ENCODE results near the gene SPATA19. TPM values are rescaled to one million over a fixed set of nuclear protein-coding genes. Genes with fewer than 3 reads are reported as not detected.

Gene SPATA19
- polyA plus RNA-seq, 1 donor, result not detected

- DNase-seq, result no peak
These were observed 27.9 kb downstream of the SPATA19 start for GRCh38 chr11:133817449-133817848.

GRCh38 chr11:133816146-133816870 lies 29.0 kb downstream of the SPATA19 start:
- DNase-seq, result no peak

- no peak for DNase-seq
These were observed 29.7 kb downstream of the SPATA19 start for GRCh38 chr11:133815636-133816035.

GRCh38 chr11:133814588-133815100 lies 30.7 kb downstream of the SPATA19 start:
- DNase-seq, result no peak

- no peak for DNase-seq
These were observed 33.2 kb downstream of the SPATA19 start for GRCh38 chr11:133811850-133812685.

GRCh38 chr11:133810766-133811165 lies 34.5 kb downstream of the SPATA19 start:
- DNase-seq, result no peak

- peak; percentile 69 for DNase-seq
These were observed 35.5 kb downstream of the SPATA19 start for GRCh38 chr11:133809569-133810491.

GRCh38 chr11:133808393-133809140 lies 36.7 kb downstream of the SPATA19 start:
- no peak for DNase-seq

- DNase-seq, result no peak
These were observed 42.3 kb downstream of the SPATA19 start for GRCh38 chr11:133803026-133803425.

- no peak for DNase-seq
These were observed 44.0 kb downstream of the SPATA19 start for GRCh38 chr11:133801356-133801755.

GRCh38 chr11:133800666-133801065 lies 44.6 kb downstream of the SPATA19 start:
- DNase-seq, result no peak

- DNase-seq, result no peak
These were observed 47.8 kb downstream of the SPATA19 start for GRCh38 chr11:133797554-133797953.

- DNase-seq, result no peak
These were observed 49.1 kb downstream of the SPATA19 start for GRCh38 chr11:133796043-133796795.

GRCh38 chr11:133795088-133795487 lies 50.2 kb downstream of the SPATA19 start:
- no peak for DNase-seq

GRCh38 chr11:133794205-133794604 lies 51.1 kb downstream of the SPATA19 start:
- no peak for DNase-seq

GRCh38 chr11:133793271-133794035 lies 51.9 kb downstream of the SPATA19 start:
- DNase-seq, result no peak

GRCh38 chr11:133790995-133791394 lies 54.3 kb downstream of the SPATA19 start:
- no peak for DNase-seq

All from hindlimb muscle (tissue), 1 donor.